HepG2 (cell line): ENCODE measurements around the gene DNASE1. TPM values are rescaled to one million over a fixed set of nuclear protein-coding genes. Genes with fewer than 3 reads are reported as not detected.
A peak's percentile ranks its signal among the peaks of the same experiment; 100 is the strongest.

Source experiments
- ADNP ChIP-seq: sonication (generic); formaldehyde crosslinking; IDR thresholded peaks from 2 replicates; pipeline ENCODE4 v1.4.0; 2020; ENCODE audit warnings: missing genetic modification reagents
- ATAD3A ChIP-seq: sonication (generic); formaldehyde crosslinking; IDR thresholded peaks from 2 replicates; pipeline ENCODE4 v1.4.0; 2020; ENCODE audit warnings: missing genetic modification reagents
- BRCA1 ChIP-seq: sonication (generic); formaldehyde crosslinking; IDR thresholded peaks from 2 replicates; pipeline ENCODE4 v1.4.0; 2020; ENCODE audit warnings: missing genetic modification reagents
- ELF4 ChIP-seq: sonication (generic); formaldehyde crosslinking; IDR thresholded peaks from 2 replicates; pipeline ENCODE4 v1.5.0; 2020; ENCODE audit warnings: missing genetic modification reagents, mild to moderate bottlenecking, moderate library complexity, borderline replicate concordance
- HNF4G ChIP-seq, 2 experiments: sonication (generic) in 1 of 2; formaldehyde crosslinking in 1 of 2; IDR thresholded peaks; 2 replicates each; pipeline versions ENCODE4 v1.4.0 to v1.6.1; 2011 to 2020; ENCODE audit warnings: borderline replicate concordance in 2 of 2, low read depth in 2 of 2, mild to moderate bottlenecking in 2 of 2, low read length in 1 of 2, missing genetic modification reagents in 1 of 2, moderate library complexity in 1 of 2
- HNRNPLL ChIP-seq: fragments of 200-400 bp; formaldehyde crosslinking; IDR thresholded peaks from 2 replicates; pipeline ENCODE4 v1.6.1; 2017; ENCODE audit warnings: mild to moderate bottlenecking, low read depth, low read length; ENCODE audit not compliant: poor library complexity, severe bottlenecking
- MED1 ChIP-seq: sonication (generic); formaldehyde crosslinking; IDR thresholded peaks from 2 replicates; pipeline ENCODE4 v1.4.0; 2020; ENCODE audit warnings: missing genetic modification reagents
- NFATC3 ChIP-seq: sonication (generic); formaldehyde crosslinking; IDR thresholded peaks from 2 replicates; pipeline ENCODE4 v1.5.1; 2020; ENCODE audit warnings: mild to moderate bottlenecking, missing genetic modification reagents
- NR2F2 ChIP-seq: IDR thresholded peaks from 2 replicates; pipeline ENCODE4 v1.6.1; 2012; ENCODE audit warnings: low read depth, inconsistent platforms, borderline replicate concordance
- ZFP36 ChIP-seq: fragments of 150-350 bp; IDR thresholded peaks from 2 replicates; pipeline ENCODE4 v1.6.1; 2018; ENCODE audit warnings: borderline replicate concordance, low read length, low read depth; ENCODE audit not compliant: partially characterized antibody
- ZMYM3 ChIP-seq: sonication (generic); formaldehyde crosslinking; IDR thresholded peaks from 2 replicates; pipeline ENCODE4 v1.5.1; 2020; ENCODE audit warnings: mild to moderate bottlenecking, missing genetic modification reagents
- ZNF12 ChIP-seq: sonication (generic); formaldehyde crosslinking; IDR thresholded peaks from 2 replicates; pipeline ENCODE4 v1.5.0; 2020; ENCODE audit warnings: missing genetic modification reagents
- ZNF296 ChIP-seq: sonication (generic); formaldehyde crosslinking; conservative IDR thresholded peaks from 2 replicates; pipeline ENCODE4 v1.5.0; 2020; ENCODE audit warnings: mild to moderate bottlenecking, missing genetic modification reagents
- ZNF431 ChIP-seq: sonication (generic); formaldehyde crosslinking; IDR thresholded peaks from 2 replicates; pipeline ENCODE4 v1.9.0; 2022; ENCODE audit warnings: missing genetic modification reagents, low read depth, mild to moderate bottlenecking, borderline replicate concordance
- ZNF652 ChIP-seq: IDR thresholded peaks from 2 replicates; pipeline ENCODE4 v1.6.1; 2016; ENCODE audit warnings: low read depth, borderline replicate concordance
- ZNF749 ChIP-seq: sonication (generic); formaldehyde crosslinking; IDR thresholded peaks from 2 replicates; pipeline ENCODE4 v1.8.0; 2022; ENCODE audit warnings: mild to moderate bottlenecking, missing genetic modification reagents, moderate library complexity, borderline replicate concordance
- ZNF83 ChIP-seq: sonication (generic); formaldehyde crosslinking; IDR thresholded peaks from 2 replicates; pipeline ENCODE4 v1.4.0; 2020; ENCODE audit warnings: missing genetic modification reagents, mild to moderate bottlenecking, borderline replicate concordance
- ZNF883 ChIP-seq: sonication (generic); formaldehyde crosslinking; IDR thresholded peaks from 2 replicates; pipeline ENCODE4 v1.5.1; 2020; ENCODE audit warnings: mild to moderate bottlenecking, missing genetic modification reagents; ENCODE audit errors: not compliant biosample characterization
- polyA plus RNA-seq, 8 experiments: library from polyadenylated mRNA; depleted of rRNA in 3 of 8; stranded (reverse) in 7 of 8; unstranded in 1 of 8; fragments of >200 nt; fragmentation: Illumina TruSeq in 4 of 8; extraction: Trizol in 4 of 8; gene quantifications; 2 replicates each; pipeline versions ENCODE4 v1.2.1 to v1.2.3, GENCODE V29; 2011 to 2016; ENCODE audit warnings: low read depth in 4 of 8, missing spikeins in 1 of 8, mixed read lengths in 1 of 8; ENCODE audit not compliant: insufficient read depth in 1 of 8
- total RNA-seq, 5 experiments: library from RNA; depleted of rRNA; stranded (reverse); fragments of >200 nt; fragmentation: Illumina TruSeq; extraction: Trizol; gene quantifications; 2 replicates each; pipeline ENCODE4 v1.2.3, GENCODE V29; 2016; ENCODE audit warnings: low read depth in 1 of 5
- TF ChIP-seq, protein P1 (sequence below): sonication (generic); formaldehyde crosslinking; IDR thresholded peaks from 2 replicates; pipeline ENCODE4; 2020; ENCODE audit warnings: missing genetic modification reagents, mild to moderate bottlenecking, borderline replicate concordance
- TF ChIP-seq, protein P2 (sequence below): IDR thresholded peaks from 2 replicates; pipeline ENCODE4 v1.6.1; 2016
- TF ChIP-seq, protein P3 (sequence below): sonication (generic); formaldehyde crosslinking; IDR thresholded peaks from 2 replicates; pipeline ENCODE4 v1.4.0; 2020; ENCODE audit warnings: mild to moderate bottlenecking, missing genetic modification reagents
- TF ChIP-seq, protein P4 (sequence below): sonication (generic); formaldehyde crosslinking; IDR thresholded peaks from 2 replicates; pipeline ENCODE4 v1.8.0; 2022; ENCODE audit warnings: missing genetic modification reagents, mild to moderate bottlenecking, borderline replicate concordance

The DNASE1 gene
- total and polyA plus RNA-seq, 2 of the 13 experiments (the other 11 are each of a cell fraction or from before 2014, with no cell fraction given) = 7.1 to 11.1 TPM

DNA sequence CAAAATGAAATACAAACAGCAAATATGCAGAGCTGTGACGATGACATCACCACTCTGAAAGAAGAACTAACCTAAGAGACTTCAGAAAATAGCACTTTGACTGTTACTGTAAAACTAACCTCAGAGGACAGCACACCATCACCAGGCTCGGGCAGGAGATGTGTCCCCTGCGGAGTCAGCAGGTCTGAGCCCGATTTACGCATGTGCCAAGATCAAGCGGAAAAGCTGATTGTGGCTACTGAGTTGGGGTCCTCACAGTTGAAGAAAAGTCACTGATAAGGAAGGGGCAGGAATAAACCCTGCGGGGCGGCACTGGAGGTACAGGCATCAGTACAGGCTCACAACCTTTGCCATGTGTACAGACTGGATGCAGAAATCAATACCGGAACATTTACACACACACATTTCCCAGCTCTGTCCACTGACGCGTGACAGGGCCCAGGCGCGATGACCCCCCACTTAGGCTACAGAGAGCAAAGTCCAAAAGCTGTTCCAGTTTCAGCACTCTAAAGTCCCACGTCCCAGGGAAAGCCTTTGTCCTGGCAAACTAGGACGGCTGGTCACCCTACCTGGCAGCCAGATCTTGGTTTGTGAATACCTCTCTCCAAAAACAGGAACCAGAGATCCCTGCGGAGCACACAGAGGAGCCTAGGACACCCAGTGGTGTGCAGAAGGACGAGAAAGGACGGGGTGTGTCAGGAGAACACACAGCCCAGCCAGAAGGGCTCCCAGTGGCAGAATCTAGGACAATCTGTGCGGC is 41.3 kb downstream of the DNASE1 start (continued):
- TF ChIP-seq, protein P1, sequence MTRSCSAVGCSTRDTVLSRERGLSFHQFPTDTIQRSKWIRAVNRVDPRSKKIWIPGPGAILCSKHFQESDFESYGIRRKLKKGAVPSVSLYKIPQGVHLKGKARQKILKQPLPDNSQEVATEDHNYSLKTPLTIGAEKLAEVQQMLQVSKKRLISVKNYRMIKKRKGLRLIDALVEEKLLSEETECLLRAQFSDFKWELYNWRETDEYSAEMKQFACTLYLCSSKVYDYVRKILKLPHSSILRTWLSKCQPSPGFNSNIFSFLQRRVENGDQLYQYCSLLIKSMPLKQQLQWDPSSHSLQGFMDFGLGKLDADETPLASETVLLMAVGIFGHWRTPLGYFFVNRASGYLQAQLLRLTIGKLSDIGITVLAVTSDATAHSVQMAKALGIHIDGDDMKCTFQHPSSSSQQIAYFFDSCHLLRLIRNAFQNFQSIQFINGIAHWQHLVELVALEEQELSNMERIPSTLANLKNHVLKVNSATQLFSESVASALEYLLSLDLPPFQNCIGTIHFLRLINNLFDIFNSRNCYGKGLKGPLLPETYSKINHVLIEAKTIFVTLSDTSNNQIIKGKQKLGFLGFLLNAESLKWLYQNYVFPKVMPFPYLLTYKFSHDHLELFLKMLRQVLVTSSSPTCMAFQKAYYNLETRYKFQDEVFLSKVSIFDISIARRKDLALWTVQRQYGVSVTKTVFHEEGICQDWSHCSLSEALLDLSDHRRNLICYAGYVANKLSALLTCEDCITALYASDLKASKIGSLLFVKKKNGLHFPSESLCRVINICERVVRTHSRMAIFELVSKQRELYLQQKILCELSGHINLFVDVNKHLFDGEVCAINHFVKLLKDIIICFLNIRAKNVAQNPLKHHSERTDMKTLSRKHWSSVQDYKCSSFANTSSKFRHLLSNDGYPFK (CRISPR knock-in tag) = no peak
- TF ChIP-seq, protein P2, sequence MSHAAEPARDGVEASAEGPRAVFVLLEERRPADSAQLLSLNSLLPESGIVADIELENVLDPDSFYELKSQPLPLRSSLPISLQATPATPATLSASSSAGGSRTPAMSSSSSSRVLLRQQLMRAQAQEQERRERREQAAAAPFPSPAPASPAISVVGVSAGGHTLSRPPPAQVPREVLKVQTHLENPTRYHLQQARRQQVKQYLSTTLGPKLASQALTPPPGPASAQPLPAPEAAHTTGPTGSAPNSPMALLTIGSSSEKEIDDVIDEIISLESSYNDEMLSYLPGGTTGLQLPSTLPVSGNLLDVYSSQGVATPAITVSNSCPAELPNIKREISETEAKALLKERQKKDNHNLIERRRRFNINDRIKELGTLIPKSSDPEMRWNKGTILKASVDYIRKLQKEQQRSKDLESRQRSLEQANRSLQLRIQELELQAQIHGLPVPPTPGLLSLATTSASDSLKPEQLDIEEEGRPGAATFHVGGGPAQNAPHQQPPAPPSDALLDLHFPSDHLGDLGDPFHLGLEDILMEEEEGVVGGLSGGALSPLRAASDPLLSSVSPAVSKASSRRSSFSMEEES (CRISPR knock-in tag) = peak; percentile 99
- TF ChIP-seq ZNF431 (CRISPR knock-in tag) = peak; percentile 96
- TF ChIP-seq ZNF749 (CRISPR knock-in tag) = peak; percentile 68; the same call in 1 of the 2 replicates
- TF ChIP-seq ZMYM3 = peak; percentile 82
- TF ChIP-seq ELF4 = no peak
- TF ChIP-seq NFATC3 (CRISPR knock-in tag) = no peak
- TF ChIP-seq HNRNPLL = no peak
- peak; percentile 40; the same call in 1 of the 2 replicates for TF ChIP-seq BRCA1 (CRISPR knock-in tag)
- TF ChIP-seq ZNF296 (CRISPR knock-in tag) = peak; percentile 94
- TF ChIP-seq HNF4G (IDR thresholded peaks at IDR 0.05; ENCODE audit: borderline replicate concordance, low read depth, low read length) = peak; percentile 98
- TF ChIP-seq HNF4G (CRISPR knock-in tag; IDR thresholded peaks at IDR 0.05; ENCODE audit: borderline replicate concordance, low read depth) = peak; percentile 99
- peak; percentile 99 for TF ChIP-seq MED1
- TF ChIP-seq ZNF12 = 0 out of 2 replicates have a peak, but pooled peaks have one; percentile 16
- peak; percentile 49 for TF ChIP-seq ZNF883
- TF ChIP-seq NR2F2 = peak; percentile 75
- no peak for TF ChIP-seq ADNP (CRISPR knock-in tag)
- TF ChIP-seq, protein P3, sequence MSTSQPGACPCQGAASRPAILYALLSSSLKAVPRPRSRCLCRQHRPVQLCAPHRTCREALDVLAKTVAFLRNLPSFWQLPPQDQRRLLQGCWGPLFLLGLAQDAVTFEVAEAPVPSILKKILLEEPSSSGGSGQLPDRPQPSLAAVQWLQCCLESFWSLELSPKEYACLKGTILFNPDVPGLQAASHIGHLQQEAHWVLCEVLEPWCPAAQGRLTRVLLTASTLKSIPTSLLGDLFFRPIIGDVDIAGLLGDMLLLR (CRISPR knock-in tag) = peak; percentile 78; the same call in 1 of the 2 replicates
- no peak for TF ChIP-seq ZNF652 (CRISPR knock-in tag)
- TF ChIP-seq ZFP36 = no peak
- TF ChIP-seq ATAD3A (CRISPR knock-in tag) = no peak
- TF ChIP-seq, protein P4, sequence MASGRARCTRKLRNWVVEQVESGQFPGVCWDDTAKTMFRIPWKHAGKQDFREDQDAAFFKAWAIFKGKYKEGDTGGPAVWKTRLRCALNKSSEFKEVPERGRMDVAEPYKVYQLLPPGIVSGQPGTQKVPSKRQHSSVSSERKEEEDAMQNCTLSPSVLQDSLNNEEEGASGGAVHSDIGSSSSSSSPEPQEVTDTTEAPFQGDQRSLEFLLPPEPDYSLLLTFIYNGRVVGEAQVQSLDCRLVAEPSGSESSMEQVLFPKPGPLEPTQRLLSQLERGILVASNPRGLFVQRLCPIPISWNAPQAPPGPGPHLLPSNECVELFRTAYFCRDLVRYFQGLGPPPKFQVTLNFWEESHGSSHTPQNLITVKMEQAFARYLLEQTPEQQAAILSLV (CRISPR knock-in tag) = peak; percentile 86
- TF ChIP-seq ZNF83 (CRISPR knock-in tag) = no peak
